ENCODE results near the gene SEC62.

SEC62 gene

DNA sequence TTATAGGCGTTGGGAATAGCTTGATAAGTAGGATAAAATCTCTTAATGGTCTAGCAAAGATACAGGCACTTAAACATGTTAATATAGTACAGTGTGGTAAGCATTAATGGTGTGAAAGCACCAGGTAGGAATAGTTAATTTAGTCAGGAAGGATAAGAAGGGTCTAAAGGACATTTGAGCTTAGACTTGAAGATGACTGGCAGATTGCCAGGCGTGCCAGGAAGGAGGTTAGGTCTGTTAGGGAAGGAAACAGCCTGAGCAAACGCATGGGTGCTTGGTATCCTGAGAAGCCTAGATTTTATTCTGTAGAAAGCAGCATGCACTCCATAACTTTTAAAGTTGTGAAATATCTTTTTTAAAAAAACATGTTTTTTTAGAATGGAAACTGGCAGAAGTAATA lies 17.7 kb downstream of the SEC62 start:
- DNase-seq (ENCODE audit: low spot score) = no peak
- in situ Hi-C loops (cut with MboI; ENCODE audit: low pct_unique_long_range_greater_than_20kb, low sequenced_read_pairs, unreplicated experiment) = no loop called here
- TF ChIP-seq, protein P1, sequence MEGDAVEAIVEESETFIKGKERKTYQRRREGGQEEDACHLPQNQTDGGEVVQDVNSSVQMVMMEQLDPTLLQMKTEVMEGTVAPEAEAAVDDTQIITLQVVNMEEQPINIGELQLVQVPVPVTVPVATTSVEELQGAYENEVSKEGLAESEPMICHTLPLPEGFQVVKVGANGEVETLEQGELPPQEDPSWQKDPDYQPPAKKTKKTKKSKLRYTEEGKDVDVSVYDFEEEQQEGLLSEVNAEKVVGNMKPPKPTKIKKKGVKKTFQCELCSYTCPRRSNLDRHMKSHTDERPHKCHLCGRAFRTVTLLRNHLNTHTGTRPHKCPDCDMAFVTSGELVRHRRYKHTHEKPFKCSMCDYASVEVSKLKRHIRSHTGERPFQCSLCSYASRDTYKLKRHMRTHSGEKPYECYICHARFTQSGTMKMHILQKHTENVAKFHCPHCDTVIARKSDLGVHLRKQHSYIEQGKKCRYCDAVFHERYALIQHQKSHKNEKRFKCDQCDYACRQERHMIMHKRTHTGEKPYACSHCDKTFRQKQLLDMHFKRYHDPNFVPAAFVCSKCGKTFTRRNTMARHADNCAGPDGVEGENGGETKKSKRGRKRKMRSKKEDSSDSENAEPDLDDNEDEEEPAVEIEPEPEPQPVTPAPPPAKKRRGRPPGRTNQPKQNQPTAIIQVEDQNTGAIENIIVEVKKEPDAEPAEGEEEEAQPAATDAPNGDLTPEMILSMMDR (IDR thresholded peaks at IDR 0.05; ENCODE audit: extremely low read depth, insufficient read depth, missing control alignments) = no peak

DNA sequence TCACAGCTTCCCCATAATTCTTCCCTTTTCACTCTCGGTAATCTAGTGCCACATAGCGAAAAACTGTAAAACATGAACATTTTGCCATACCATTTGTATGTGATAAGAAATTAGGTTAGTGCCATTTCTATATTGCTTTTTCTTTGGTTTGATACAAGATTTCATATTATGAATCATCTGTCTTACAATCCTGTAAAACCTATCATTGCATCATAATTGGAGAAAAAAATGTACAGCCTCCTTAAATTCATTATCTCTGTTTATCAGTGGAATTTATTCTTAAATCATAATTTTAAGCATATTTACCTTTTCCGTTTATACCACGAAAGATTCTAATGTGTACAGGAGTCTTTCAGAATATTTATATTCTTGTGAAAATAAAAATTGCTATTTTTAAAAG lies 23.8 kb downstream of the SEC62 start:
- TF ChIP-seq, protein P1 (IDR thresholded peaks at IDR 0.05; ENCODE audit: extremely low read depth, insufficient read depth, missing control alignments) = no peak
- in situ Hi-C loops (cut with MboI; ENCODE audit: low pct_unique_long_range_greater_than_20kb, low sequenced_read_pairs, unreplicated experiment) = no loop called here
- no peak for DNase-seq (ENCODE audit: low spot score)

DNA sequence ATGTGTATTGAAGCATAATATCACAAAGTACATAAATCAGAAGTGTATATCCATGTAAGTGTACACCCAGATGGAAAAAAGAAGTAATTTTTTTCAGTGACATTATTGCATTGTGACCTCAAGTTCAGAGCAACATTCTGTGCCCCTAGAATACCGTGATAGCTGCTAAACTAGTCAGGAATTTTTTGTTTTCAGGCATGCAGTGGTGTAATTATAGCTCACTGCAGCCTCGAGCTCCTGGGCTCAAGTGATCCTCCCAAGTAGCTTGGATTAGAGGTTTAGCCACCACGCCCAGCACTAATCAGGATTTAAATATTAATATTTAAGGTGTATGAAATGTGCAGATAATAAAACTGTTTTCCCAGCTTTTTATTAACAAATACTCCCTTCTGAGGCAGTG lies 25.5 kb downstream of the SEC62 start:
- DNase-seq (ENCODE audit: low spot score) = no peak
- in situ Hi-C loops (cut with MboI; ENCODE audit: low pct_unique_long_range_greater_than_20kb, low sequenced_read_pairs, unreplicated experiment) = no loop called here
- TF ChIP-seq, protein P1 (IDR thresholded peaks at IDR 0.05; ENCODE audit: extremely low read depth, insufficient read depth, missing control alignments) = no peak

DNA sequence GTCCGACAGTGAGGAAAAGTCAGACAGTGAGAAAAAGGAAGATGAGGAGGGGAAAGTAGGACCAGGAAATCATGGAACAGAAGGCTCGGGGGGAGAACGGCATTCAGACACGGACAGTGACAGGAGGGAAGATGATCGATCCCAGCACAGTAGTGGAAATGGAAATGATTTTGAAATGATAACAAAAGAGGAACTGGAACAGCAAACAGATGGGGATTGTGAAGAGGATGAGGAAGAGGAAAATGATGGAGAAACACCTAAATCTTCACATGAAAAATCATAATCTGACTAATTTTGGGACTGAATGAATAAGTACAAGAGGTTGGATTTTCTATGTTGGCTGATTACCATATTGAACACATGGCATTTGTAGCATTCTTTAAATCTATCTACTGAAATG lies 26.2 kb downstream of the SEC62 start:
- TF ChIP-seq, protein P1 (IDR thresholded peaks at IDR 0.05; ENCODE audit: extremely low read depth, insufficient read depth, missing control alignments) = no peak
- in situ Hi-C loops (cut with MboI; ENCODE audit: low pct_unique_long_range_greater_than_20kb, low sequenced_read_pairs, unreplicated experiment) = no loop called here
- DNase-seq (ENCODE audit: low spot score) = no peak

DNA sequence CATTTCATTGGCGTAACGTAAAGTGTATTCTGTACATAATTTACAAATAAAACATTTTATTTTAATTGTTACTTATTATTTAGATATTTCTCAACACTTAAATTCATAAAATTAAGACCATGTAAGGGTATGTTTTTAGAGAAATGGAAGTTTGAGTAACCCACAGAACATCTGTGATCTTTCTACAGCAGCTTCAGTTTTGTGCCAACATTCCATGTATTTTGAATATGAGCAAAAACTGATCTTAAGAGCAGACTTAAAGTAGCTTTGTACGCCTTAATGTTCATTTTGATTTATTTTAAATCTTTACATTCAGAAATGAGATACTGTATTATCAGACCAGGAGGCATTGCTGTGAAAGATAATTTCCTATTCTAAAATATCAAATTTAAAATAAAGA lies 27.2 kb downstream of the SEC62 start:
- DNase-seq (ENCODE audit: low spot score) = no peak
- in situ Hi-C loops (cut with MboI; ENCODE audit: low pct_unique_long_range_greater_than_20kb, low sequenced_read_pairs, unreplicated experiment) = no loop called here
- TF ChIP-seq, protein P1 (IDR thresholded peaks at IDR 0.05; ENCODE audit: extremely low read depth, insufficient read depth, missing control alignments) = no peak

DNA sequence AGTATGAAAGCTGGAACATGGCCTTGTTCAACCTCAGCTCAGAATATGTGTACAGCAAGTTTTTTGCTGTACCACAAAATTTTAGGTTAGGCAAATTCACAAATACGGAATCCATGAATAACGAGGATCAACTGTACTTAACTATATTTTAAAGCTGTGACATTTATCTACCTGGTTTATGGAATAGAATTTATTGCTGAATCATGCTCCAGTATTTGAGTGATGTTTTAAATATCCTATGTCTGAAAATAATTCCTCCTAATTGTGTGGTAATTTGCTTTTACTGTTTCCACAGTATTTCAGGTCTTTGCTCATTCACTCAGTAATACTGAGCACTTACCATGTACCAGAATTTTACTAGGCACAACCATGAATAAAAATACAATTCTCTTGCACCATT lies 29.5 kb downstream of the SEC62 start:
- TF ChIP-seq, protein P1 (IDR thresholded peaks at IDR 0.05; ENCODE audit: extremely low read depth, insufficient read depth, missing control alignments) = no peak
- in situ Hi-C loops (cut with MboI; ENCODE audit: low pct_unique_long_range_greater_than_20kb, low sequenced_read_pairs, unreplicated experiment) = no loop called here
- no peak for DNase-seq (ENCODE audit: low spot score)

DNA sequence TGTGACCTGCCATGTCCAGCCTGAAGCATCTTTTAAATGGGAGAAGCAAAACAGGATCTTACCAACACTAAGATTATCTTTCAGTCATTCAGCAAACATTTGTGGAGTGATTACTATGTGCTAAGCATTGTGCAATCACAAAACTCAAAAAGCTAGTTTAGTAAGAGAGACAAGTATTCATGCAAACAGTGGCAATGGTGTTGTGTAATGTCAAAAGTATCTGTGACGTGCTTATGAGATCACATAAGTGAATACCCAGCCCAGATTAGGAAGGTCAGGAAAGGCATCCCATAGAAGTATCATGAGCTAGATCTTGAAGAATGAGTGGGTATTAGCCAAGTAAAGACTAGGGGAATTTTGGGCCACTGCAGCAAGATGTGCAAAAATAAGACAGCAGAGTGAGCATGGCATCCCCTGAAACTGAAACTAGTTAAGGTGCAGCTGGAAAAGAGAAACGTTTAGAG lies 32.1 kb downstream of the SEC62 start:
- in situ Hi-C loops (cut with MboI; ENCODE audit: low pct_unique_long_range_greater_than_20kb, low sequenced_read_pairs, unreplicated experiment) = no loop called here
- TF ChIP-seq, protein P1 (IDR thresholded peaks at IDR 0.05; ENCODE audit: extremely low read depth, insufficient read depth, missing control alignments) = no peak
- DNase-seq (ENCODE audit: low spot score) = no peak

All from GM13977 (cell line).